Karpas-422 (cell line): ENCODE results near the gene PMM2. TPM values are rescaled to one million over a fixed set of nuclear protein-coding genes. Genes with fewer than 3 reads are reported as not detected.
"Not testable (repeated sequence)": the region's sequence is repeated elsewhere in the genome, so short reads cannot be mapped to it uniquely, and the experiment has no call there.

Experiments
- DNase-seq: peaks from one replicate; pipeline ENCODE4 v3.0.0-alpha.2; 2015
- H2AFZ ChIP-seq: fragments of 200-600 bp; sonication (generic); 2 replicates; pipeline ENCODE4 v1.6.1; 2014; ENCODE audit warnings: antibody characterized with exemption, low read length, mixed read lengths
- H3K27ac ChIP-seq: fragments of 200-600 bp; sonication (generic); 2 replicates; pipeline ENCODE4 v1.5.1; 2014; ENCODE audit warnings: mild to moderate bottlenecking, low read length, moderate library complexity
- H3K27me3 ChIP-seq: fragments of 200-600 bp; sonication (generic); 2 replicates; pipeline ENCODE4 v1.6.1; 2014; ENCODE audit warnings: low read length, mixed read lengths
- H3K36me3 ChIP-seq: fragments of 200-600 bp; sonication (generic); 2 replicates; pipeline ENCODE4 v1.6.1; 2014; ENCODE audit warnings: low read length, mixed read lengths; ENCODE audit not compliant: insufficient read depth
- H3K4me1 ChIP-seq: fragments of 200-600 bp; sonication (generic); 2 replicates; pipeline ENCODE4 v1.6.1; 2014; ENCODE audit warnings: mild to moderate bottlenecking, low read length, mixed read lengths
- H3K4me2 ChIP-seq: fragments of 200-600 bp; sonication (generic); 2 replicates; pipeline ENCODE4 v1.6.1; 2014; ENCODE audit warnings: low read length, low read depth, mild to moderate bottlenecking; ENCODE audit not compliant: poor library complexity, severe bottlenecking
- H3K4me3 ChIP-seq: fragments of 200-600 bp; sonication (generic); 2 replicates; pipeline ENCODE4 v1.5.1; 2014; ENCODE audit warnings: mild to moderate bottlenecking, antibody characterized with exemption, low read length, mixed read lengths
- H3K79me2 ChIP-seq: fragments of 200-600 bp; sonication (generic); 2 replicates; pipeline ENCODE4 v1.6.1; 2014; ENCODE audit warnings: mild to moderate bottlenecking, low read length, mixed read lengths
- H3K9ac ChIP-seq: fragments of 200-600 bp; sonication (generic); 2 replicates; pipeline ENCODE4 v1.6.0; 2014; ENCODE audit warnings: low read length
- H3K9me2 ChIP-seq: fragments of 200-600 bp; sonication (generic), shearing (Covaris generic); replicated peaks from 2 replicates; pipeline ENCODE4 v1.6.0; 2014; ENCODE audit warnings: mild to moderate bottlenecking, low read length, moderate library complexity; ENCODE audit not compliant: insufficient read depth
- H3K9me3 ChIP-seq: fragments of 300-700, 200-600 bp; sonication (generic); 2 replicates; pipeline ENCODE4 v1.6.1; 2014; ENCODE audit warnings: low read length, mixed read lengths
- H4K20me1 ChIP-seq: fragments of 200-600 bp; sonication (generic); 2 replicates; pipeline ENCODE4 v1.6.1; 2014; ENCODE audit warnings: mild to moderate bottlenecking, antibody characterized with exemption, low read length, low read depth; ENCODE audit not compliant: insufficient read depth
- total RNA-seq: library from RNA; depleted of rRNA; stranded (reverse); fragments of >200 nt; shearing (Covaris generic); gene quantifications from 2 replicates; pipeline ENCODE4 v1.2.3, GENCODE V29; 2014; ENCODE audit warnings: low replicate concordance

The PMM2 gene
- total RNA-seq, 1 experiment from 2014 or later = 27.1 TPM

DNA sequence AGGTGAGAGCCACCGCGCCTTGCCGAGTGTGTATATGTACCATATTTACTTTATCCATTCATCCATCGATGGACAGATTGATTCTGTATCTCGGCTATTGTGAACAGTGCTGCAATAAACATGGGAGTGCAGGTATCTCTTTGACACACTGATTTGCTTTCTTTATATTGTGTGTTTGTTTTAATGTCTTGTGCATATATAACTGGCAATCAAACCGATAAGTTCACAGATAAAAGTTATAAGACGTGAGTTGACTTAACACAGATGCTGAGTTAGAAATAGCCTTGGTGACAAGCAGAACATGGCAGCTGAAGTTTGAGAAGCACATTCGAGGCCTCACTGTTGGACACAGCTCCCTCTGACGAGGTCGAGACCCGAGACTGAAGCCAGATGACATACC lies 23.4 kb upstream of the PMM2 start:
- H3K27ac ChIP-seq = no peak overlapping the region
- no peaks in the 10 kb centered on the region for H4K20me1 ChIP-seq
- no peak overlapping the region for H3K4me2 ChIP-seq
- H3K9me2 ChIP-seq = no peaks in the 10 kb centered on the region
- H3K4me1 ChIP-seq = no peaks in the 10 kb centered on the region
- peak; percentile 11 for DNase-seq
- H2AFZ ChIP-seq = no peak overlapping the region
- no peaks in the 10 kb centered on the region for H3K36me3 ChIP-seq
- H3K79me2 ChIP-seq = no peaks in the 10 kb centered on the region
- no peak overlapping the region for H3K4me3 ChIP-seq
- H3K27me3 ChIP-seq = no peaks in the 10 kb centered on the region
- no peak overlapping the region for H3K9ac ChIP-seq
- H3K9me3 ChIP-seq = no peaks in the 10 kb centered on the region

- H3K4me1 ChIP-seq = no peaks in the 10 kb centered on the region
- H3K79me2 ChIP-seq = no peaks in the 10 kb centered on the region
Measured at GRCh38 chr16:8775359-8775758, 22.3 kb upstream of the PMM2 start.

GRCh38 chr16:8776129-8776584 lies 21.5 kb upstream of the PMM2 start:
- H3K36me3 ChIP-seq = no peaks in the 10 kb centered on the region
- H3K9ac ChIP-seq = no peak overlapping the region
- H3K79me2 ChIP-seq = no peaks in the 10 kb centered on the region
- H3K4me3 ChIP-seq = no peak overlapping the region
- H3K4me1 ChIP-seq = no peaks in the 10 kb centered on the region
- H3K27ac ChIP-seq = no peak overlapping the region
- no peaks in the 10 kb centered on the region for H3K9me2 ChIP-seq
- H3K4me2 ChIP-seq = no peak overlapping the region
- no peak overlapping the region for H2AFZ ChIP-seq
- H3K9me3 ChIP-seq = no peaks in the 10 kb centered on the region
- H4K20me1 ChIP-seq = no peaks in the 10 kb centered on the region
- peak; percentile 33 for DNase-seq
- H3K27me3 ChIP-seq = no peaks in the 10 kb centered on the region

More at GRCh38 chr16:8775359-8775758, 22.3 kb upstream of the PMM2 start:
- Histone ChIP-seq H4K20me1 (no peaks in the 10 kb centered on the region), H3K4me2 (no peak overlapping the region), H3K9me3 (no peaks in the 10 kb centered on the region), H3K9ac (no peak overlapping the region), H3K27me3 (no peaks in the 10 kb centered on the region), H3K9me2 (no peaks in the 10 kb centered on the region), H3K27ac (no peak overlapping the region), H3K4me3 (no peak overlapping the region), H3K36me3 (no peaks in the 10 kb centered on the region), H2AFZ (no peak overlapping the region)
- DNase-seq = no peak

DNA sequence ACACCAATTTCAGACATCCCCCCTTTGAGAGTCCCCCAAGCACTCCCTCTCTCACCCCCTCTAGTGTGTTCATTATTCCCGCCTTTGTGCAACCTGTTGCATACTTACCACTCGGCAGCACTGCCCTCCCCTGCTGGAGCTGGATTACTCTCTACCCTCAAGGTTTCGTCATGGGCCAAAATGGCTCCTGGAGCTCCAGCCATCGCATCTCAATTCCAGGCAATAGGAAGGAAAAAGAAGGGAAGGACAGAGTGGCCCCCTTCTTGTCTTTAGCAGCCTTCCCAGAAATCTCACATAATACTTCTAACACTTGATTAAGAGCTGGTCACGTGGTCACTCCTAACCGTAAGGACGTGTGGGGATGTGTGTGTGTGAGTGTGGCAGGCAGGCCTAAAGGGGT lies 20.4 kb upstream of the PMM2 start:
- no peak for DNase-seq
- H3K27me3 ChIP-seq = no peaks in the 10 kb centered on the region; the same call in 1 of the 2 replicates
- no peak overlapping the region for H3K27ac ChIP-seq
- no peaks in the 10 kb centered on the region for H4K20me1 ChIP-seq
- no peaks in the 10 kb centered on the region for H3K36me3 ChIP-seq
- H3K9me2 ChIP-seq = no peaks in the 10 kb centered on the region
- no peaks in the 10 kb centered on the region for H3K9me3 ChIP-seq
- H3K9ac ChIP-seq = no peak overlapping the region
- H2AFZ ChIP-seq = no peak overlapping the region
- no peaks in the 10 kb centered on the region for H3K79me2 ChIP-seq
- H3K4me3 ChIP-seq = no peak overlapping the region
- no peak overlapping the region for H3K4me2 ChIP-seq
- no peaks in the 10 kb centered on the region for H3K4me1 ChIP-seq

GRCh38 chr16:8781797-8782196 lies 15.8 kb upstream of the PMM2 start:
- H3K9ac ChIP-seq = no peak overlapping the region
- no peak overlapping the region for H3K27ac ChIP-seq
- H4K20me1 ChIP-seq = no peaks in the 10 kb centered on the region
- no peaks in the 10 kb centered on the region for H3K79me2 ChIP-seq
- no peak for DNase-seq
- H3K4me2 ChIP-seq = no peak overlapping the region
- H3K27me3 ChIP-seq = no peaks in the 10 kb centered on the region; the same call in 1 of the 2 replicates
- H3K4me3 ChIP-seq = no peak overlapping the region
- no peaks in the 10 kb centered on the region for H3K4me1 ChIP-seq
- no peaks in the 10 kb centered on the region for H3K9me3 ChIP-seq
- no peaks in the 10 kb centered on the region for H3K9me2 ChIP-seq
- no peak overlapping the region for H2AFZ ChIP-seq
- no peaks in the 10 kb centered on the region for H3K36me3 ChIP-seq

GRCh38 chr16:8782673-8783072 lies 15.0 kb upstream of the PMM2 start:
- H2AFZ ChIP-seq = no peak overlapping the region
- H3K9me2 ChIP-seq = no peaks in the 10 kb centered on the region
- no peaks in the 10 kb centered on the region for H3K4me1 ChIP-seq
- H3K9me3 ChIP-seq = no peaks in the 10 kb centered on the region
- H3K79me2 ChIP-seq = no peaks in the 10 kb centered on the region
- no peak overlapping the region for H3K27ac ChIP-seq
- H3K4me2 ChIP-seq = no peak overlapping the region
- H3K27me3 ChIP-seq = no peaks in the 10 kb centered on the region; the same call in 1 of the 2 replicates
- H3K9ac ChIP-seq = no peak overlapping the region
- no peak overlapping the region for H3K4me3 ChIP-seq
- H4K20me1 ChIP-seq = no peaks in the 10 kb centered on the region
- peak; percentile 14 for DNase-seq
- no peaks in the 10 kb centered on the region for H3K36me3 ChIP-seq

DNA sequence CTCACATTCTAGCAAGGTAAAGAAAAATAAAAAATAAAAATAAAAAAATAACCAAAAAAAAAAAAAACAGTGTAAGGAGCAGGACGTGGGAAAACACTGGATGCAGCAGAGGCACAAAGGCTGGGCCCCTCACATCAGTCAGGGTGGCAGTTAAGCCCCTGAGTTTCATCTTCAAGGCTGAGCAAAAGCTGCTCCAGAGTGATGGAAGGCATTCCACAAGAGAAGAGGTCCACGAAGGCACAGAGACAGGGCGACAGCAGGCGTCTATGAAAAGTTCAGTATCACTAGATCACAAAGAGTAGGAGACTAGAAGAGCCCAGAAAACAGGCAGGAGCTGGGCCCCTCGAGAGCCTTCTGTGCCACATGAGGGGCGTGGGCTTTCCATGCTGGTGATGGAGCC lies 12.2 kb upstream of the PMM2 start:
- Histone ChIP-seq H2AFZ (no peak overlapping the region), H3K36me3 (no peaks in the 10 kb centered on the region), H3K27me3 (no peaks in the 10 kb centered on the region; the same call in 1 of the 2 replicates), H3K4me1 (no peaks in the 10 kb centered on the region), H3K4me2 (no peak overlapping the region), H3K9ac (no peak overlapping the region), H3K27ac (no peak overlapping the region), H3K4me3 (no peak overlapping the region), H3K9me2 (no peaks in the 10 kb centered on the region), H4K20me1 (no peaks in the 10 kb centered on the region), H3K9me3 (no peaks in the 10 kb centered on the region), H3K79me2 (no peaks in the 10 kb centered on the region)
- no peak for DNase-seq

DNA sequence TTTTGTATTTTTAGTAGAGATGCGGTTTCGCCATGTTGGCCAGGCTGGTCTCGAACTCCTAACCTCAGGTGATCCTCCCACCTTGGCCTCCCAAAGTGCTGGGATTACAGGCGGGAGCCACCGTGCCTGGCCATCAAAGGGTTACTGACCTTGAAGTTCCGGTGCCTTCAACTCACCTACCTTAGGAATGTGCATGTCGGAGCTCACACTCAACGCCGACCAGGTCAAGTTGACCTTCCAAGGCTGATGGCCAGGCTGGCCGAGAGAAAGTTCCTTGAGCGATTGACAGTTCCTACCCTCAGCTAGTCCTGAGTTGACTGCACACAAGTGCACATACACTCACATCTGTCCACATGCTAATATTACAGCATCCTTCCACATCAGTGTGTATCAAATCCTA lies 11.3 kb upstream of the PMM2 start:
- not testable (repeated sequence) for H3K9me2 ChIP-seq, H4K20me1 ChIP-seq, H3K9me3 ChIP-seq, H3K27me3 ChIP-seq, H3K36me3 ChIP-seq, H3K27ac ChIP-seq, H3K9ac ChIP-seq, DNase-seq, H3K79me2 ChIP-seq, H3K4me3 ChIP-seq, H3K4me1 ChIP-seq, H3K4me2 ChIP-seq, H2AFZ ChIP-seq
